NK-92 (cell line): ENCODE results near the gene NPHP4.
"Not testable (repeated sequence)": the region's sequence is repeated elsewhere in the genome, so short reads cannot be mapped to it uniquely, and the experiment has no call there.

Source experiments
- DNase-seq: peaks from one replicate; lab custom pipeline; 2025; ENCODE audit not compliant: unreplicated experiment; lab: John Stamatoyannopoulos, UW

The NPHP4 gene

DNA sequence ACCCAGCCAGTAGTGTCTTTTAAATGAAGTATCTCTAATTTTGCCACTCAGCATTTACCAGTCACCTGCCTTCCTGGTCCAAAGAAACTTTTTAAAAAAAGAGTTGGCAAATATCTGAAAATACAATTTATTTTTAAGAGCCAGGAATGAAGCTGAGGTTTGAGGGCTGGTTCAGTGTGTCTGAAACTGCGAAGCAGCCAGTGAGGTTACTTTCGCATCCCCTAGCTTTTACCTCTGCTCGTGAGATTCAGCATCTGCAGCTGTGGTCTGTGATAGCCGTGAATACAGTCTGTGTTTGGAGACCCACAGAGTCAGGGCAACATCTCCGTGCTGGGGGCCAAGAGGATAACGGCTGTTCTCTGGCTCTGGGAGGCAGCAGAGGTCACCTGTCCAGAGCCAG is 32.2 kb upstream of the NPHP4 start:
- DNase-seq = no peak

DNA sequence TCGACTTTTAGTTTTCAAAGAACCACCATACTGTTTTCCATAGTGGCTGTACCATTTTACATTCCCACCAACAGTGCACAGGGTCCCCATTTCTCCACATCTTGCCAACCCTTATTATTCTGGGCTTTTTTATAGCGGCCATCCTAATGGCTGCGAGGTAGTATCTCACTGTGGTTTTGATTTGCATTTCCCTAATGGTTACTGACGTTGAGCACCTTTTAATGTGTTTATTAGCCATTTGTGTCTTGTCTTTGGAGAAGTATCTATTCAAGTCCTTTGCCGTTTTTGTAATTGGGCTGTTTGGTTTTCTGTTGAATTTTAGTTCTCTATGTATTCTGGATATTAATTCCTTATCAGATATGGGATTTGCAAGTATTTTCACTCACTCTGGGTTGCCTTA is 31.1 kb upstream of the NPHP4 start:
- no peak for DNase-seq

DNA sequence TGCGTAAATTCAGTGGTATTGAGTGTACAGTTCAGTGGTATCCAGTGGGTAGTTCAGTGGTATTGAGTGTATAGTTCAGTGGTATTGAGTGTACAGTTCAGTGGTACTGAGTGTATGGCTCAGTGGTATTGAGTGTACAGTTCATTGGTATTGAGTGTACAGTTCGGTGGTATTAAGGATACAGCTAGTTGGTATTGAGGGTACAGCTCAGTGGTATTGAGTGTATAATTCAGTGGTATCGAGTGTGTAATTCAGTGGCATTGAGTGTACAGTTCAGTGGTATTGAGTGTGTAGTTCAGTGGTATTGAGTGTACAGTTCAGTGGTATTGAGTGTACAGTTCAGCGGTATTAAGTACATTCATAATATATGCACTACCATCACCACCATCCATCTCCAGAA is 30.0 kb upstream of the NPHP4 start:
- DNase-seq = no peak

- no peak for DNase-seq
These were observed 27.1 kb upstream of the NPHP4 start for GRCh38 chr1:6019166-6019845.

DNA sequence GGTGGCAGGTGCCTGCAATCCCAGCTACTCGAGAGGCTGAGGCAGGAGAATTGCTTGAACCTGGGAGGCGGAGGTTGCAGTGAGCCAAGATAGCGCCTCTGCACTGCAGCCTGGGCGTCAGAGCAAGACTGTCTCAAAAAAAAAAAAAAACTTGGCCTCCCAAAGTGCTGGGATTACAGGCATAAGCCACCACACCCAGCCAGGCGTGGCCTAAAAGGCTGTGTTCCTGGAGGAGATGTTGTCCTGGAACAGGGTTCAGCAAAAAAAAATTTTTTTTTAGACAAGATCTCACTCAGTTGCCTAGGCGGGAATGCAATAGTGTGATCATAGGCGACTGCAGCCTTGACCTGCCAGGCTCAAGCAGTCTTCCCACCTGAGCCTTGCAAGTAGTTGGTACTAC is 25.4 kb upstream of the NPHP4 start:
- DNase-seq = not testable (repeated sequence)

GRCh38 chr1:6016191-6016865 is 24.1 kb upstream of the NPHP4 start:
- no peak for DNase-seq

DNA sequence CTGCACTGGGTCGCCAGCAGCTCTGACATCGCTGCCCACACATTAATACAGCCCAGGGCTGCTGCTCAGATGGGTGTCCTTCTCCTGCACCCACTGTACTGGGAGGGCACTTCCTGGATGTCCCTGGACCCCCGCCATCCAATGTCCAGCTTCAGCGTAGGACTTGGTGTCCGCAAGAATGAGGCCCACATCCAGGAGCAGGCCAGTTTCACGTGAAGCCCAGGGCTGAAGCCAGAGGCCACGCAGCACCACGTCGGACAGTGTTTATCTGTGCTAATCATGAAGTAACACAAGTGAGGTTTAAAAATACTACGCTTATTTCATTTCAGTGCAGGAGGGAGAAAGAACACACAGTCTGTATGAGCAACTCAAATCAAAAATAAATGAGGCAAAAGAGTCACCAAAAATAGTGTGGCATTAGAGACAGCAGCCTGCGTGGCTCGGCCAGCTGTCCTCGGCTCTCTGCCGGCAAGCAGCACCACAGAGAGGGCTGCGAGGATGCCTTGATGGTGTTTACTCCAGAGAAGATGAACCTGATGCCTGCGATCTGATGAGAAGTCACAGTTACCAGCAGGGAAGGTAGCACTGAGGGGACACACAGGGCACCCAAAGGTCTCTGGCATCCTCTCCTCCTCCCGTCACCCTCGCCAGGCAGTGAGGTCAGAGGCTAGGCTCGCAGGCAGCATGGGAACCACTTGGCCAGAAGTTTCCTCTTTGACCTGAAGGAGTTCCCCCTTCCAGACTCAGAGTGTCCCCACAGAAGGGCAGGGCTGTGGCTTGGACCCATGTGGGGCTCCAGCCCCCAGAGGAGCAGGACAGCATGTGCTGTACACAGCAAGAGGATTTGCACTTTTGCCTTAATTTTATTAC is 22.1 kb upstream of the NPHP4 start:
- DNase-seq = no peak

DNA sequence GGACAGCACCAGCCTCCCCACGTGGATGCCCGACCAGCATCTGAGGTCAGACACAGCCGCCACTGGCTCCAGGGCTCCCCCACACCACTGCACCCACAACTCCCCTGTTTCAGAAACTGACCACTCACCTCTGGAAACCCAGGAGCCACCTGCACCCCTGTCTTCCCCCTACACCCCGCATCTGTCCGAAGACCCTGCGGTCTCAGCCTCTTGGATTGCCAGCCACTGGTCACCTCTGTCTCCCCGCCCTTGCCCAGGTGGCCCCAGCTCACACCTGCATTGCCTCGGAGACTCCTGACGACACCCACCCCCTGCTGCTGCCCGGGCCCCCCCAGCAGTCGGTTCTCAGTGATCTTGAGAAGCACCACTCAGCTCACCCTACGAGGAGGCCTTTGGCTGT is 21.3 kb upstream of the NPHP4 start:
- no peak for DNase-seq

DNA sequence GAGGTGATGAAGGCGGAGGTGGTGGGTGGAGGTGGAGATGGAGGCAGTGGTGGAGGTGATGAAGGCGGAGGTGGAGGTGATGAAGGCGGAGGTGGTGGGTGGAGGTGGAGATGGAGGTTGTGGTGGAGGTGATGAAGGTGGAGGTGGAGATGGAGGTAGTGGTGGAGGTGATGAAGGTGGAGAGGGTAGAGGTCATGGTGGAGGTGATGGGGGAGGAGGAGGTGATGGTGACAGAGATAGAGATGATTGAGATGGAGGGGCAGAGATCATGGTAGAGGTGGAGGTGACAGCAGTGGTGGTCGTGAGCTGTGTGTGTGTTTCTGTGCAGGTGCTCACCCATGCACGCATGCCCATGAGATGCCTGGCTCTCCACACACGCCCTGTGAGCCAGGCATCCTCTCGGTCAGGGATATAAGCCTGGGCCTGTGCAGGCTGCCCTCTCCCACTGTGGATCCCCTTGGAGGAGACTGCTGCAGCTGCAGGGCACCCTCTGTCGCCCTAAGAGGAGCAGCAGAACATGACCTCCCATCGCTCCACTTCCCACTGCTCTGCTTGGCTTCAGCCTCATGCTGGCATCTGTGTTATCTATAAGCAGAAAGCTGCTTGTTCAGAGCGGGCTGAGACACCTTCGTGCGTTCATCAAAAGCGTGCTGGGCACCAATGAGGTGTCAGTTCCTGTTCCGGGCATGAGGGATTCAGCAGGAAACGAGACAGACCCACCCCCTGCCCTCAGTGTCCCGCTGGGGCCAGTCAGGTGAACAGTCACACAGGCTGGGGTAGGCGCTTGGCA is 20.5 kb upstream of the NPHP4 start:
- no peak for DNase-seq

DNA sequence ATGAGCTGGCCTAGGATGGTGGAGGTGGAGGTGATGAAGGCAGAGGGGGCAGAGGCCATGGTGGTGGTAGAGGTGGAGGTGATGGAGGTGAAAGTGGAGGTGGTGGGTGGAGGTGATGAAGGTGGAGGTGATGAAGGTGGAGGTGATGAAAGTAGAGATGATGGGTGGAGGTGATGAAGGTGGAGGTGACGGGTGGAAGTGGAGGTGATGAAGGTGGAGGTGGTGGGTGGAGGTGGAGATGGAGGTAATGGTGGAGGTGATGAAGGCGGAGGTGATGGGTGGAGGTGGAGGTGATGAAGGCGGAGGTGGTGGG is 19.7 kb upstream of the NPHP4 start:
- no peak for DNase-seq

- no peak for DNase-seq
These were observed 19.1 kb upstream of the NPHP4 start for GRCh38 chr1:6011161-6011945.

DNA sequence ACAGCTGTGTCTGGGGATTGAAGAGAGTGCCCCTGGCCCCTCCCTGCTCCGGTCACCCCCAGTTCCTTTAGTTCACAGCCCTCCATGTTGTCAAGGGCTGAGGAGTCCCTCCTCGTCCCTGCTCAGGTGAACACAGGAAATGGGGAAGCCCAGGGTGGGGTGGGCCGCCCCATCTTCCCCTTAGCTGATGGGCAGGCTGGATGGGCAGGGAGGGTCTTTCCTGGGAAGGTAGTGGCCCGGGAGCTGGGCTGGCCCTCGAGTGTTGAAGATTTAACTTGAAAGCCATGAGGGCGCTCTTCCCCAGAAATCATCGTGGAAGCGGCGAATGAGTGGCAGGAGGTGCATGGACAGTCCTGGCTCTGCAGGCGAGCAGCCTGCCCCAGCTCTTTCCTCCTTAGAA is 18.3 kb upstream of the NPHP4 start:
- no peak for DNase-seq

- DNase-seq = no peak
These were observed 17.2 kb upstream of the NPHP4 start for GRCh38 chr1:6009120-6010040.

- no peak for DNase-seq
These were observed 16.5 kb upstream of the NPHP4 start for GRCh38 chr1:6008696-6009095.

DNA sequence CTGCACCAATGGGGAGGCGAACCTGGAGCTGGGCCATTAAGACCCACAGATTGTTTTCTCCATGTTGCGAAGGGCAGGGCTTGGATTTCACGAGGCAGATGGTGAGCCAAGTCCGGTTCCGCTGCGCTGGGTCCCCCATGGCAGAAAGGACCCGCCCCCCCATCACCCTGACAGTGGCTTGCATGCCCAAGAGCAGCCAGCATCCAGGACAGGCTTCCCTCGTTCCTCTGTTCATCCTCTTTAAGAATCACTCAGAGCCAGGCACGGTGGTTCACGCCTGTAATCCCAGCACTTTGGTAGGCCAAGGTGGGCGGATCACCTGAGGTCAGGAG is 15.8 kb upstream of the NPHP4 start:
- DNase-seq = no peak

DNA sequence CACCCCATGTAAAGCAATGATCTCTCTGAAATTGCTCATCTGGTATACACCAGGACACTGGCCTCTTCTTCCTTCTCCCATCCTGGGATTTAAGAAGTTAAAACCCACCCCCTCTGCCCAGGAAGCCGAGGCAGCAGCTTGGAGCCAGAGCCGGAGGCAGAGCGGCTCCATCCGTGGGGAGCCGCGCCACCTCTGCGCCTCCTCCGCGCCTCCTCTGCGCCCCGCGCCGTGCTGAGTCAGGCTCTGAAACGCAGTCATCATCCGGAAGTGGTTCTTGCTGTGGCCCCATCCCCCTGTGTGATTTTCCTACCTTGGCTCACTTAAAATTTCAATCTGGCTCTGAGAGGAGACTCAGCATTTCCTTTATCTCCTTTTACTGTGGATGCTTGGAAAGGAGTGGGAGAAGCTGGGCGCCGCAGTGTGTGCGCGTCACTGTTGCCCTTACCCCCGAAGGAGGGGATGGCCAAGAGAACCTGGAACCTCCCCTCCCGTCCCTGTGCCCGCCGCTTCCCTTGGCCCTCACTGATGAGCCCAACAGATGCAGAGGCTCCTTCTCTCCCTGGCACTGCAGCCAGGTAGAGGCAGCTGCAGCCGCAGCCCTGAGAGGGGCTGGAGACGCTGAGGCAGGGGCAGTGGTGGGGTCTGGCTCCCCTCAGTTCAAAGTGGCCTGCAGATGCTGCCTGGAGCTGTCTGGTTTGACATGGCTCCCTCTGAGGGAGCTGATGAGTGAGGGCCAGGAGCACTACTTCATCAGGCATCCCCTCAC is 15.3 kb upstream of the NPHP4 start:
- no peak for DNase-seq

DNA sequence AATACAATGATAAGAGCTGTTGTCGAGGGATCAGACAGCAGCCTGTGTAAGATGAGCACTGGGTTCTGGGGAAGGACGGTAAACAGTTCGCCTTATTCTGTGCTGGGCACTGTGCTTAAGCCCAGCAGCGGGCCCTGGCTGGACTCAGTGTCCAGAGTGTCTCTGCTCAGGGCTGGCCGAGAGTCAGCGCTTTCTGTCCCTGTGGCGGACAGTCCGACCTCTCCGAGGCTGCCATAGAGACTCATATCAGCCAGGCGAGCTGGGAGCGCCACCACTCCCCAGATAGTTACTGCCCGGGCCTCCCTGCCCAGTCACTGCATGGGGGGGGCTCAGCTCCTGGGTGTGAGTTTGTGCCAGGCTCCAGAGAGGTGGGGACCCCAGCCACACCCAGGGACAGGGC is 14.7 kb upstream of the NPHP4 start:
- DNase-seq = no peak

- no peak for DNase-seq
These were observed 13.2 kb upstream of the NPHP4 start for GRCh38 chr1:6005276-6005917.
